GM19328 (cell line): ENCODE results near the gene RANBP3.

ENCODE experiments used
- ATAC-seq: cut with Tn5 transposase; IDR thresholded peaks from one replicate; pipeline ENCODE4 v1.9.1; 2021; ENCODE audit warnings: mild to moderate bottlenecking, moderate library complexity; ENCODE audit not compliant: unreplicated experiment

RANBP3 gene

DNA sequence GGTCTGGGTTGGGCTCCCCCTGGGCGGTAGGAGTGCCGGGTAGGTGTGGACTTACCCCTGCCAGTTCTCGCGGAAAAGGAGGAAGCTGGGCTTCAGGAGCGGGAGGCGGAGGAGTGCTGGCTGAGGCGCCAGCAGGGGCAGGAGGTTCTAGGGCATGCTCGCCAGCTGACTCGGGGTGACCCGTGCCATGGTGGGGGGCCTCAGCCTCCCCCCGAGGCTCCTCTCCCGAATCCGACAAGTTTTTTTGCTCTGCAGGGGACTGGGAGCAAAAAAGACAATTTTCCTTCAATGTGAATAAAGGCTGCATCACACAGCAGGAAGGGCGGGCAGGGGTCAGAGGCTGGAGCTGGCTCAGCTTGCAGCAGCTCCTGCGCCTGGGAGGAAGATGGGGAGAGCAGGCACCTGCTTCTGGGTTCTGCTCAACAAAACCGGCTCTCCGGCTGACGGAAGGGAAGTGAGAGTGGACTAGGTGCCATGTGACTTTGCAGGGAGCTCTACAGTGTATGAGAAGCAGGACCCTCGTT is 26.5 kb downstream of the RANBP3 start:
- no peak for ATAC-seq

DNA sequence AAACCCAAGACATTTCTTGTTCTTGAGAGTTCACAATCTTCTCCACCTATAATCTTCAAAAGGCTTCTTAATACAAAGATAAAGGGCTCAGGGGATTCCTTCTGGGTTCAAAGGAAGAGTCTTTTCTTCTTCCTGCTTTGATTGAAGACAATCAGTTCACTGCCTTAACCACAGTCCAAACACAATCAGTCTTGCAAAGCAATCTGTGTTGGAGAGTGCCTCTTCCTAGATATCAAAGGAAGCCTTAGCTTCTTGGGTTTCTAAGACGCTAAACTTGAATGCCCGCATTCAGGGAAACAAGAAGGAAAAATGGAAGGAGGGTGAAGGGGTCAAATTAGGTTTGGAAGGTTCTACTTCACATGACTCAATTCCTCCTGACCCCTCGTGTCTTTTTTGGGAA is 27.2 kb downstream of the RANBP3 start:
- no peak for ATAC-seq

DNA sequence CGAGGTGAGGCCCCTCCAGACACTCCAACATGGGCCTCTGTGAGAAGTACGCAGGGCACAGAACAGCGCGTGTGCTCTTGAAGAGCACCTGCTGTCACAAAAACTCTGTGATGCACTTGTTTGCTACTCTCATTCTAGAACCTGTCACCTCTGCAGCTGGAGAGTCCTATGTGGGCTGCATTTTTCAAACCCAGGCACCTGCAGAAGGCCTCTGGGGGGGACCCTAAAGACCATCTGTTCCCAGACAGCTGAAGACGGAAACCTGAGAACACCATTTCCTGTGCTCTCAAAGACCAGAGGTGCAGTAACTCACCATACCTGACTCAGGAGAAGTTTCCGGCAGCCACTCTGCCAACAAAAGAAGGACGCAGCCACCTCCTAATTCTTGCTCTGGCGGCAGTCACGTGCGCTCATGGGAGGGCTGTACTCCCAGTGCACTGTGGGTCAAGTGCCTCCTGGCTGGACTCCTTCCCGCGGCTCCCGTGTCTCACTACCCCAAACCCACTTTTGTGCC is 28.1 kb downstream of the RANBP3 start:
- no peak for ATAC-seq

DNA sequence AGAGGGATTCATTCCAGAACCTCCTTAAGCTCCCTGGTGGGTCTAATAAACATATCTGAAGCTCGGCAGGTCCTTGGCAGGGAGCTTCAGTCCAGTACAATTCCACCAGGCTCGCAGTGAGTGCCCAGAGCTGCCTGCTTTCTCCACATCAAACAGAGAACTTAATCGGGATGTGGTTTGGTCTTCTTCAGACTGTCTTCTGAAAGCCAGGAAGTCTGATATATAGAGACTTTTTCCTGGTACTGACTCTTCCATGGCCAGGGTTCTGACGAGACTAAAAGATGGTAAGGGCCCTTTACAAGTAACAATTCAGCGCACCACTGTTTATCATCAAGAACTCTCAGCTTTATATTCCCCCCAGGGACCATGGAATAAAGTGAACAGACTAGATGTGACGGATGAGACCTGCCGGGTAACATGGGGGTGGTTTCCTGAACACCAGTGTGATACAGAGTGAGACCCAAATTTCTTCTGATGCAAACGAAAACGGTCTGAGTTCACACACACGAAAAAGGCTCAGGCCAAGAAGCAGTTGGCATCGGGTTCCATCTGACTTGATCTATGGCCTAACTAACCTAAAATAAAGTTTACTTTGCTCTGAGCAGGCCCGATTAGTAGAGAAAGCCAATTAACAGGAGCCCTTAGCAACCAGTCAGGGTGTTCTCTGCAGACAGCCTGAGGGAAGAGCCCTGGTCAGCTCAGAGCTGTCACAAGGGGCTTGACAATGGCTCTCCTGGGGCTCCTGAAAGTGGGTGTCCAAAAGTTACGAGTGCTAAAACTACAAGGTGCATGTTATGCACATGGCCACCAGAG is 29.0 kb downstream of the RANBP3 start:
- ATAC-seq, result no peak

DNA sequence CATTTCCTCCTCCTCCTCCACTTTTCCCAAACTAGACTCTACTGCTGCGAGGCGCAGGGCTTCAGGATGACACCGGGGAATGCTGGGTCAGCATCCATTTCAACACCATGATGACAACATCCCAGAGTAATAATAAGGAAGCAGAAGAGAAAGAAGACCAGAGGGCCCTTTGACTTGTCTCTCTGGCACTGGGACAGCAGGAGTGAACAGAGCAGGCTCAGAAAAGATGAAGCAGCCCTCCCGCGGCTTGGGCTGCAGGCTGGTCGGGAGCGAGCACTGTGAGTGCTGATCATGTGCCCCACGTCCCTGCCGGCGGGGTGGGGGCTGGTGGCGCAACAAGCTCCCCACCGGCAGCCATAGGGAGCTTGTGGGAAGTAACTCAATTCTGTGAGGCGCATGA is 30.5 kb downstream of the RANBP3 start:
- no peak for ATAC-seq

DNA sequence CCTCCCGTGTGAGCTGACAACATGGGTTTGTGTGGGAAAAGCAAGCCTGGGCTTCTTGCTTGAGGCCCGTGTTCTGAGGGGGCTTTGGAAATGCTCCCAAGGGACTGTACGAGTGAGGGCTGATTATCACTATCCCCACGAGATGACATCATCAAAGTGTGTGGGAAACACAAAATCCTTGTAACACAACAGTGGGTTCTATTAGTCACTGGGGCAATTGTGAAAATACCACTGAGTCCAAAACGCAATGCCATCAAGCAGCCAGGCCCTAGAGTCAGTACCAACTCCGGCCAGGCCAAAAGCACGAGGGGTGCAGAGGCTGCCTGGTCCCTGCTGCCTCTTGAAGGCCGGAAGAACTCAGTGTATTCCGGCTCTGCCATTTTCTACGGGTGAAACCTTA is 34.3 kb downstream of the RANBP3 start:
- no peak for ATAC-seq

DNA sequence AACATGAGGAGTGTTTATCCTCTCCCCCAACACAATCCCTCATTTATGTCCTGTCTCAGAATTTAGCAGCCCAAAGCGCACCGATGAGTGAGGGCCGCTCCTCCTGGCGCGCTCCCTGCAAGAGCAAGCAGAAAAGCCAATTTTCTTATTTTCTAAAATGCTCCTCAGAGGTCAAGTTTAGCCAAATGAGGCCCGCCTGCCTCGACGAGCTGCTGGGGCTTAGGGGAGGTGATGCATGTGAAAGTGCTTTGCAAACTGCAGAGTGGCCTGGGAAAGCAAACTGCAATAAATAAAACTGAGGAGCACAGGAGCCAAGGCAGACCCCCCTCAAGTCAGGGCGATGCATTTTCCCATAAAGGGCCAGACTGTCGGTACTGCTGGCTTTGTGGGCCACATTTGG is 34.9 kb downstream of the RANBP3 start:
- ATAC-seq, result no peak

DNA sequence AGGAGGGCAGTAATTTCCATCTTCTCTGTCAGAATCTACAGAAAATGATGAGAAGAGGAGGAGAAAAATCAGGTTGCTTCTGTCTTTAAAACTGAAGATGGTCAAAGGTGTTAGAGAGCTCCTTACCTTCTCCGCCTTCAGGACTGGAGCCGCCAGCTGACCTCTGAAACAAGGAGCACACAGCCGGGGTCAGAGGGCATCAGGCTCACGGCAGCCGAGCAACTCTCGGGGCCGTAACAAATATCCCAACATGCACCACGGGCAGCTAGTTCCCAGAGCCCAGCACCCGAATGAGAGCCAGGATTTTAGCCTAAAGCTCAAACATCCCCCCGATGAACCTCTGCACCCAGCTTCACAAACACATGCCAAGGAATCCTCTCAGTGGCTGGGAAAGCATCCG is 36.3 kb downstream of the RANBP3 start:
- no peak for ATAC-seq

DNA sequence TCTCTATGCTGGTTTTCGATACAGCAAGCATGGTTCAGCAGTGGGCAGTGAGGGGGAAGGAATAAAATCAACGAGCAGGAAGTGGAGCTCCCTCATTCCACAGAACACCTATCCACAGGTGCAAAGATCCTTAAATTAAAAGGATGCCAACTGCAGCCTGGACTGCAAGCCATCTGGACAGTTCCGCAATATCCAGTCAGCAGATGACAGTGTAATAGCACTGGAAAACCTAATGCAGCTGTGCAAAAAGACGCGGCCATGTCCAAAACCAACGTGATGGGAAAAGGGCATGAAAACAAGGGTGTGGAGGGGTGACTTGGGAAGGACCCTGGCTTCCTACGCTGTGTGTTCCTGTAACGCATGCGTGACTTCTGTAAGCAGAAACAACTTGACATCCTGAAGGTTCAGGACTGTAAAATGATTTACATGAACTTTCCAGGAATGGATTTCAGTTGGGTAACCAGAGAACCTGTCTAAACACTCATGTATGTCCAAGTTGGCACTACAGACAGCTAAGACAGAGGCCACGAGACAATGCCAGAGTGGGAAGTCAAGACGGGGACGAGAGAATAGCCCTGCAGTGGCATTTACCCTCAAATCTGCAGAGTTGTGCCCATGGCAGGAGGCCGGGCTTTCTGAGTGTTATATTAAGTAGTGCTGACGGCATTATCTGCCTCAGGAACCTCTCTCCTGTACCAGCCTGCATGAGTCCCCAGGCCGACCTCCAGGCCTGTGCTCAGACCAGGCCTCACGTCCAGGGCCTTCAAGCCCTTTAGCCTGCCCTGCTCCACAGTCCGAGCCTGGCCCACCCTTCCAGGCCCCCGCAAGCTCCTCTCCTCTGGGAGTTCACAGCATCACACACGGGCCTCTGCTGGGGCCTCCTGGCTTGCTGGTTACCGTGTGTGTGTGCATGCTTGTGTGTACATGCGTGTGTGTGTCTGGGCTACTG is 37.4 kb downstream of the RANBP3 start:
- ATAC-seq, result no peak

DNA sequence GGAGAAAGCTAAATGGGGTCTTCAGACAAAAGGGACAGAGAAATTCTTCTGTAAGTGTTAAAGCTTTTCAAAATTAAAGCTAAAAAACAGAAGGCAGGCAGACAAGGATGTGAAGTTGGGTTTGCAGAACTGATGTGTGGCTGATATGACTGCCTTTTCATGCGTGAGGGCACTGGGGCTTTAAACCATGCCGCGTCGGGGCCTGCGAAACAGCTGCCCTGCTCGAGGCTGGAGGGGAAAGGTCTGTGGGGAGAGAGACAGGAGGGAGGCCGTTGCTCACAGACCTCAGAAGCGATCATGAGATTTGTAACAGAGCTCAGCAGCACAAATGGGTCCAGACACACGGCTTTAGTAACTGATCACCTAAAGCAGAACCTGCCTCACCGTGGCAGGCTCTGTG is 40.4 kb downstream of the RANBP3 start:
- ATAC-seq, result no peak

DNA sequence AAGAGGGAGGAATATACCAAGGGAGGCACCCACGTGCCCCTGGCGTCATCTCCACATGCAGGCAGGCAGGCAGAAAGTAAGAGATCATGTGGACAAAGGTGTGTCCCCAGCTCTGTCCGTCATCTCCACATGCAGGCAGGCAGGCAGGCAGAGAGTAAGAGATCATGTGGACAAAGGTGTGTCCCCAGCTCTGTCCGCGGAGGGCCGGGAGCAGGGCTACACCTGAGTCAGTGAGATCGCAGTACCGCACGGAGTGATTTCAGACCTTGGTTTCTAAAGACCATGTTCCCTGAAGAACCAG is 41.7 kb downstream of the RANBP3 start:
- ATAC-seq, result no peak

DNA sequence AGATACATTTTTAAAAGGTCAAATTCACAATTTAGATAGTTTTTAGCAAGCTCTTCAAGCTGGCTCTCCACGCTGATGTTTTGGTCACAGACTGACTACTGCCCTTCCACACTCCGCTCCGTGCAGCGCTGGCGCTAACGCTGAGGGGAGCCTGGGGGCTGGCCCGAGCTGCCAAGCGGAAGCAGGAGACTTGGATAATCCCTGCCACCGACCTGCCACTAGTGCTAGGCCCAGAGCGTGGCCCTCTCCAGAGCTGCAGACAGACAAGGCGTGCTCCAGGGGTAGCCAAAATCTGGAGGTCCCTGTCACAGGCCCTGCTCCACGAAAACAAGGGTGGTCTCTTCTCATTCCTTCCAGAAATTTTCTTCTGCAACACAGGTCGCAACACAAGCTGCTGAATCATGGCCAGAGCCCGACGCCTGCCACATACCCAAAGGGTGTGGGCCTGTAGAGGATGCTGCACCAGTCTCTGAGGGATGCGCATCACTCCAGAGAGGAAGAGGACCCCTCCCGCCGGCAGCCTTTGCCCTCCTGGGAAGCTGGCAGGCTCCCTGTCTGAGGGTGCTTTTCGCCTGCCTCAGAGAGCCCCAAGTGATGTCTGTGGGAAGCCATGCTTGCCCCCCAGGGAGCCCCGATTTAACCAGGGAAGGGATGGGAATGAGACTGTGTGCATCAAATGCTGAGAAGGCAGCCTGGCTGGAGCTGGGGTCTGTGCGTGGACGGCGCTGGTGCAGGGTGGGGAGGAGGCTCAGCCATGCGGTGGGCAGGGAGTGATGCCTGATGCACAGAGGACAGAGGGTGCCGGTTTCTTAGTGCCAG is 42.3 kb downstream of the RANBP3 start:
- ATAC-seq, result no peak

DNA sequence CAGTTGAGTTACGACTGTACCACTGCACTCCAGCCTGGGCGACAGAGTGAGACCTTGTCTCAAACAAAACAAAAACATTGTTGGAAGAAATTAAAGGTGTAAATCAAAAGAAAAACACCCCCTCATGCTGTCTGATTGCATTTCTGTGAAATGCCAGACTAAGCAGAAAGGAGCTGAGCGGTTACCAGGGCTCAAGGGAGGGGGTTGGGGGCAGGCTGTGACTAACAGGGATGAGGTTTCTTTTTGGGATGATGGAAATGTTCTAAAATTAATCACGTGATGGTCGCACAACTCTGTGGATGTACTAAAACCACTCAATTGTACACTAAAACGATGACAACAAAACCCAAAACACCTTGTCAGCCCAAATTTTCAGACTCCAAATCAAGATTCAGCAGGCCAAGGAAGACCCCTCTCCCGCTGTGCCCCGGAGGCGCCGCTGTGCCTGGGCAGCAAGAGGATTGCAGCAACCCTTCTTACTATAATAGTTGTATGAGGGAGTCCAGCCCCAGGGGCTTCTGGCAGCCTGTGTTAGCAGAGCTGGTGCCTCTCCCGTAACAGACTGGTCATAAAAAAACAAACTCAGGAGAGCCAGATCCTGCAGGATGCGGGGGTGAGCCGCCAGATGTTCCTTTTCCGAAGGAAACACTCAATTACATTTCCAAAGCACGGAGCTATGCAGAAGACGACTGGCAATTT is 43.0 kb downstream of the RANBP3 start:
- no peak for ATAC-seq

DNA sequence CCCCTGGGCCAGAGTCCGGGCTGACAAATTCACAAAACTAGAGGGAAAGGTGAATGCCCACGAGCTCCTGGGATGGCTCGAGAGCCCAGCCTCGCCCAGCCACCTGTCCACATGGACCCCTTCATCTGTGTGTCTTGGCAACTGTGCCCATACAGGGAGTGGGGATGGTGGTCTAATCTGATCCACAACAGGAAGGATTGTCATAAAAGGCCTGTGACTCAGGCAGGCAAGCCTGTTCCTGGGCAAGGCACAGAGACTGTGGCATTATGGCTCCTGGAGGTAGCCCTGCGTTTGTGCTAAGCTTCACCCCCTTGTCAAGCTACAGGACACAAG is 43.9 kb downstream of the RANBP3 start:
- no peak for ATAC-seq

DNA sequence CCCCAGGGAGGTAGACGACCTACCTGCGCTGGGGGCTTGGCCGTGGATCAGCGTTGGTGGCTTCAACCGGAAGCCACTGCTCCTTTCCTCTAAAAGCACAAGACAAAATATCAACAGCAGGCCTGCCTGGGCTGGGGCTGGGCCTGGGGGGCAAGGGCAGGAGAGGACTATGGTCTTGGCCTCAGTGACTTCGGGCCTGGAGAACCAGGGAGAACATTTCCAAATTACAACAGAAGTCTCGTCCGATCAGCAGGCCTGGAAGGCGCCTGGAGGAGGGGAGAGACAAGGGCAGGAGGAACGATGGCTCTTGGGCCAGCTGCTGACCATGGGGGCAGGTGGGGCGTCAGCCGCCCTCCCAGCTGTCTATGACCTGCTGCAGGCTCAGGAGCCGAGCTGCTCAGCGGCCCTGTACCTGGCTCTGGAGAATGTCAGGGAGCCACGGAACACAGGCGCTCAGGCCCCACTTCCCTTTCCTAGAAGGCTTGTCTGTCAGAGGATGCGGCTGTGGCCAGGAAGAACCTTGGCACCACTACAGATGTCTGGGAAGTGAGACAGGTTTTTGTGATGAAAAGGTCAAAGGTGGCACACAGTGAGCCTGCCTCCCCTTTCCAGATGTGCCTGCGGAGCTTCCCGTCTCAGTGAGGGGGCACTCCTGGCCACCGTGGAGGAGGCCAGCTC is 44.4 kb downstream of the RANBP3 start:
- no peak for ATAC-seq

DNA sequence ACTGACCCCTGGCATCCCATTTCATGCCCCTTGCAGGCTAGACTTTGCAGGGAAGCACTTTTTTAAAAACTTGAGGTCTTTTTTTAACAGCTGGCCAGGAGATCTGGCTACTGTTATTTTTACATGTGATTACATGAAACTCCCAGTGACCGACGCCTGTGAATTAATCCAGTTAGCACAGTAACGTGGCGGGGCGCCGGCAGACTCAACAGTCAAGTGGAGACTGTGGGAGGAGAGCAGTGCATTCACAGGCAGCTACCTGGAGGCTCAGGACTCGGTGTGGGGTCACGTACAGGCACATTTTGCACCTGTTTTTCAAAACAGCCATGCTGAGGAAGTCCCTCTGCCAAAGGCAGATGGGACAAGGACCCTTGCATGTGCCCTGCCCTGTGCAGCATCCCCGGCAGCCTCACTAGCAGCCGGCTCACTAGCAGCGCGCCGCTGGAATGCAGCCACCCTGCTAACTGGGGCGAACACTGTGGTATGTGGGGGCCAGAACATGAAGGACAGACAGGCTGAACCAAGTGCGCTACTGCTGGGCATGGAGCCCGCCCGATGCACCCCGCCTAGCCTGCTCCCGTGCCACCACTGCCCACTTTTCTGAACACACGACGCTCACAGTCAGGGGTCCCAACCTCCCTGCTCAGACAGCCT is 45.2 kb downstream of the RANBP3 start:
- no peak for ATAC-seq

DNA sequence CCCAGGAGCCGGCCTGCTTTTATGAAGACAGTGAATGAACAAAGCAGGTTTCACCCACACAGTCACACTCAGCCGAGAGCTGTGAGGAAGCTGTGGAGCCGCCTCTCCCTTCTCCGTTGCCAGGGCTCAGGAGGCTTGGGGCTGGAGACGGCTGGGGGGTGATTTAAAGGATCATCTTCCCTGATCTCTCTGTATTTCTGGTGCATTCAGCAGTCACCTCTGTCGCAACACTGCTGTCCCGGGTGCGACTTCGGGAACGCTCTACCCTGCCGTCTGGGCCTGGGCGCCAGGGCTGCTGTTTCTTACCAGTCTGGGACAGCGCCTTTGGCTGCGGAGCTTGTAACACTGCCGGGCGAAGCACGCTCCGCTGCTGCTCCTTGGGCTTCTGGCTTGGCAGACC is 45.8 kb downstream of the RANBP3 start:
- ATAC-seq, result no peak

DNA sequence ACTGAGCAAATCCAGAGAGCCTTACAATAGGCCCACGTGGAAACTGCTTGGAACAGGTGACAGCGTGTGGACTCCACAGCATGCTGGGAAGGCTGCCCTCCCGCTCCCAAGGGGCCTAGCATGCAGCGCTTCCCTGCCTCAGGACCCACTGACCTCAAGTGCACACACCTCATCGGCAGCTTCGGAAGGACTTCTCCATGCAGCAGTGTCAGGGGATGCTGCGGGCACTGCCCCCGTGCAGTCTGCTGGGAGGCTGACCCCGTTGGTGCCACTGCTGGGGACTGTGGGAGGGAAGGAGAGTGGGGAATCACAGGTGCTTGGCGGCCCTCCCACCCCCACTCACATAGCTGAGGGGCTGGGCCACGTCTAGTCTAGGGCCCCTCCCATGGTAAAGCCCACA is 46.7 kb downstream of the RANBP3 start:
- ATAC-seq, result no peak

DNA sequence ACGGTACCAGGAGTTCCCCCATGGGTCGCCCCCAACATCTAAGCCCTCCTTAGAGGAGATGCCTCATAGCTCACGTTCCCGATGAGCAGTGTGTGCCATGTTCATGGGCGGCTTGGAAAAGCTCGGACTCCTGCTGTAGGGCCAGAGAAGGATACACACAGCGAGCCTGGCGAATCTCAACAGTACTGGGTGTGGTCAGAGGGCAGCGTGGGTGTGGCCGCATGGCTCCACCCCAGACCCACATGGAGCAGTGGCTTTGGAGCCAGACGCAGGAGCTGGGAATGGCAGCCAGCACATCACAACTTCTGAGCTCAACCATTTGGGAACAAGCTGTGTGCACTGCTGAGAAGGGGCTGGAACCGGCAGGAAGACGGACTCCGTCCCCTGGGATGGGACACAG is 48.3 kb downstream of the RANBP3 start:
- ATAC-seq, result no peak
